Activated effector memory CD4-positive, alpha-beta T cell treated with Interleukin-2 at 50 U/mL for 16 hours (primary cell): ENCODE measurements around the gene GLIPR2.
A peak's percentile ranks its signal among the peaks of the same experiment; 100 is the strongest.
"Not testable (repeated sequence)": the region's sequence is repeated elsewhere in the genome, so short reads cannot be mapped to it uniquely, and the experiment has no call there.

Source experiments
- DNase-seq: peaks from one replicate; pipeline ENCODE4 v3.0.0-alpha.2; 2020

The GLIPR2 gene

DNA sequence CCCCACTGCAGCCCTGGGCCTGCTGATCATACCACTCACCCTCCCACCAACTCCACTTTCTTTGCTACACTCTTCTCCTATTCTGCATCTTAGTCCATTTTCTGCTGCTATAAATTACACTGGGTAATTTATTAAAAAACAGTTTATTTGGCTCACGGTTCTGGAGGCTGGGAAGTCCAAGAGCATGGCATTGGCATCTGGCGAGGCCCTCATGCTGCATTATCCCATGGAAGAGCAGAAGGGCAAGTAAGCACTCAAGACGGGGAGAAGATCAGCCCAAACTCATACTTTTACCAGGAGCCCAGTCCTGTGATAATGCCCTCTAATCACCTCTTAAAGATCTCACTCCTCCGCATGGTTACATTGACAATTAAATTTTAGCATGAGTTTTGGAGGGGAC is 9.4 kb downstream of the GLIPR2 start:
- no peak for DNase-seq

DNA sequence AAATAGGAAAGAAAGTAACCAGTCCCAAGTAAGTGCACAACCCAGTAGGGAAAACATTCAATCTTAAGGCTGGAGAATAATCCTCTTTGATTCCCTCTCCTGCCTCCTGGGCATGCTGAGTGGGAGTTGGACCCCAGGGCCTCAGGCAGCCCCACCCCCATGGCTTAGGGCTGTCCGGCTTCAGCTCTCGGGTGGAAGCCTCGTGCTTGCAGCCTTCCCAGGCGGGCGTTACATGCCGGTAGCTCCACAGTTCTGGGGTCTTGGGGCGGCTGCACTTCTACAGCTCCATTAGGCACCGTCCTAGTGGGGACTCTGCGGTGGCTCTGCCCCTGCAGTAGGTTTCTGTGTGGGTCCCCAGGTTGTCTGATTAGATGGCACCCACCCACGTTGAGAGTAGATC is 10.1 kb downstream of the GLIPR2 start:
- DNase-seq, result no peak

DNA sequence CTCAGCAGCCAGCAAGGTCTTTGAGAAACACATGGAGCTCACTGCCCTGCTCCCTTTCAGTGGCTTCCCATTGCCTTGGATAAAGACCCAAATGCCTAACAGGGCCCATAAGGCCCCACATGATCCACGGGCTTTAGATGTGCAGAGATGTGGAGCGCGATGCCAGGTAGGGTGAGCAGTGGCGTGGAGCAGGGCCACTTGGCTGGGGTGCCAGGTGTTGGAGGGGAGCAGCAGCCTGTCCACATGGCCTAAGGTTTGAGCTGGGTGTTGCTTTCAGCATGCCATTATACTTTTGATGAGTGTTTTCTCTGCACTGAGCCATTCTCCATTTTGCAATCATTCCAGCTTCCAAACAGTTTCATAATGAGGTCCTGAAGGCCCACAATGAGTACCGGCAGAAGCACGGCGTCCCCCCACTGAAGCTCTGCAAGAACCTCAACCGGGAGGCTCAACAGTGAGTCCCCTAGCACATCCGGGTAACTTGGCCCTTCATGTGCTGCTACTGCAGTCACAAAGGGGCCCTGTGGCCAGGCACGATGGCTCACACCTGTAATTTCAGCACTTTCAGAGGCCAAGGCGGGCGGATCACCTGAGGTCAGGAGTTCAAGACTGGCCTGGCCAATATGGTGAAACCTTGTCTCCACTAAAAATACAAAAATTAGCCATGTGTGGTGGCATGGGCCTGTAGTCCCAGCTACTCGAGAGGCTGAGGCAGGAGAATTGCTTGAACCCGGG is 11.1 kb downstream of the GLIPR2 start:
- no peak for DNase-seq

DNA sequence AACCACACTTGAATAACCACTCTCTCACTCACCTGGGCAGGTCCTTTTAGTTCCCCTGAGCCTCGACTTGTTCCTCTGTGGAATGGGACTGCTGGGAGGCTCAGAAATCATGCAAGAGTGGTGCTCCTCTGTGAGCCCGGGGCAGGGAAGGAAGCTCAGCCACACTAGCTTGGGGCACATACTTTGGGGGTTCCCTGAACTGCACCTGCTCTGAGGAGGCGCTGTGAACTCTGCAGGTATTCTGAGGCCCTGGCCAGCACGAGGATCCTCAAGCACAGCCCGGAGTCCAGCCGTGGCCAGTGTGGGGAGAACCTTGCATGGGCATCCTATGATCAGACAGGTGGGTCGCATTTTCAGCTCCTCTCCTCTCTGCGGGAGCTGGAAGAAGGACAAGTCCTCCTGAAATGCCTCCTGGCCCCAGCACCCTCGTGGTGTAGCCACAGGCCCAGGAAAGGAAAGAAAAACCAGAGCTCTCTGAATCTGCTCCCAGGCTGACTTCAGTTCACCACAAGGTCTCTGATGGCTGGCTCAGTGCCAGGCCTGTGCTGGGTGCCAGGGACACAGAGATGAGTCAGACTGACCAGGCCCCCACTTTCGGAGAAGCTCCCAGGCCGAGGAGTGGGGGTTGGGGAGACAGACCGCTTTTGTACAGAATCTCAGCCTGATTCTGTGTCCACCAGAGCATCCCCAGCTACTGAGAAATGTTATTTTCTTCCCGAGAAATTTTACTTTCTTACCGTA is 11.9 kb downstream of the GLIPR2 start:
- peak; percentile 67 for DNase-seq

DNA sequence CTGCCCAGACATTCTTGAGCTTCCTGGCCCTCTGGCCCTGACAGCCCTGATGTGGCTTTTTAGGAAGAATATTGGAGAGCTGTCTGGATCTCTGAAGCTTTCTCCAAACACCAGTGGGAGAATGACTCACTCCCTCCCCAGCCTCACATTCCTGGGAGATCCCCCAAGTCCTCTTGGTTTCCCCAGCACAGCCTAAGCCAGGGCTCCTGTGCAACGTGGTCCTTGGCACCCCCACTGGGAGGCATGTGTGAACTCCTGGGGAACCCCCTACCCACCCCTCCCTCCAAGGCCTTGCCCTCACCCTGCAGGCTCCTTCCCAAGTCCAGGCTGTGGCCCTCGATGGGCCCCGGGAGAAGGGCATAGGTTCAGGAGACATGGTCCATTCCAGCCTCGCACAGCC is 12.7 kb downstream of the GLIPR2 start:
- DNase-seq, result no peak

DNA sequence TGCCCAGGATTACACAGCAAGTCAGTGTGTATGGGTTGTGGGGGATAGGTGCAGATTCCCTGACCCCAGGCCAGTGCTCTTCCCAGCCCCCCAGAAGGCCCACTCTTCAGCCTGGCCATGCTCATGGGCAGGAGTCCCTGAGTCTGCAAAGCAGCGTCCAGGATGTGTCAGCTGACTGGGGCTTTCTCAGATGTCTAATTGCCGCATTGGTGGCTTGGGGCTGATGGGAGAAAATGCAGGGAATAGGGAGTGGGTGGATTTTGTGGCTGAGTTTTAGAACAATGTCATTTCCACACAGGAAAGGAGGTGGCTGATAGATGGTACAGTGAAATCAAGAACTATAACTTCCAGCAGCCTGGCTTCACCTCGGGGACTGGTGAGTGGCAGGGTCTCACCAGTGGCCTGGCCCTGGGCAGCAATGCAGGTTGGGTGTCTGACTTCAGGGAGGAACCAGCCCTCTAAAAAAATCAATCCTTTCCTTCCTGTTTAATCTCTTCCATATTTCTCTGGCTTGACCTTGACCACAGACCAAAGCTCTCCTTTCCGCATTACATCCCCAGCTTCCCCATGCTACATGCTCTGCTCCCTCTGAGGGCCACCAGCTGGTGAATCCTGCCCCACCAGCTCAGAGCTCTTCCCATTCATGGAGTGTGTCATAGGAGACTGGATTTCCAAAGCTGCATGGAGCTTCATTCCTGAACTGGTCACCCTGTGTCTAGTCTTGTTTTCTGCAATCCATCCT is 14.2 kb downstream of the GLIPR2 start:
- no peak for DNase-seq

DNA sequence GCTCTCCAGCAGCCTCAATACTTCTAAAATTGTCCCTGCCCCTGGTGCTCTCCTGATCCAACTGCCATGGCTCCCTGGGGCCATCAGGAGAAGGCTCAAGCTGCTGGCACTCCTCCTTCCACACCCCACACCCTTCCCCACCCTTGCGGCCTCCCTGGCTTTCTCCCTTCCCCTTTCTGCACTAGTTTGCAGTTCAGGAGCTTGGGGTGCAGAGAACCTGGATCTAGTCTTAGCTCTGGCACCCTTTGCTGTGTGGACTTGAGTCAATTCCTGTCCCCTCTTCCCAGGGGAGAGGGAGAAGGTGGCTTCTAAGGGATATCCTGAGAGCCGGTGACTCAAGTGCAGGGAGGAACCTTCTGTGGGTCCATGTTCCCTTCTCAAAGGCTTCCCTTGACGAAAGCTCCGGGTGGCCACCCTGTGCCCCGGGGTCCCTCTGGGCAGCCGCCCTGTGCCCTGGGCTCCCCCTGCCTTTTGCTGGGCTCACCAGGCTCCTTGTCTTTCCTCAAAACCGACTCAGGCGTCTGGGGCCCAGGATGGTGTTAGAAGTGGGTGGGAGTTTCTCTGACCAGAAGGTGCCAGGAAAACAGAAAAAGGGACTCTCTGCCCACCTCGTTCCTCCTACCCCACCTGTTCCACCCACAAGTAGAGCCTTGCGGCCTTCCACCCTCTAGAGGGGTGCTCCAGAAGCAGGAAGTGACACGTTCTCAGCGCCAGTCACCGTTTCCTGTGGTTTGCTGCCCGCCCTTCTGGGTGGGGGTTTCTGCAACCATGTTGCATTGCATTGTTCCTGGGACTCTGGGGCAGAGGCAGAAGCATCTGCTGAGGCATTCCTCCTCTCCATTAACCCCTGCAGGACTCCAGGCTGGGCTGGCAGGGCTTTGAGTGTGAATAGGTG is 15.0 kb downstream of the GLIPR2 start:
- DNase-seq, result peak; percentile 84

DNA sequence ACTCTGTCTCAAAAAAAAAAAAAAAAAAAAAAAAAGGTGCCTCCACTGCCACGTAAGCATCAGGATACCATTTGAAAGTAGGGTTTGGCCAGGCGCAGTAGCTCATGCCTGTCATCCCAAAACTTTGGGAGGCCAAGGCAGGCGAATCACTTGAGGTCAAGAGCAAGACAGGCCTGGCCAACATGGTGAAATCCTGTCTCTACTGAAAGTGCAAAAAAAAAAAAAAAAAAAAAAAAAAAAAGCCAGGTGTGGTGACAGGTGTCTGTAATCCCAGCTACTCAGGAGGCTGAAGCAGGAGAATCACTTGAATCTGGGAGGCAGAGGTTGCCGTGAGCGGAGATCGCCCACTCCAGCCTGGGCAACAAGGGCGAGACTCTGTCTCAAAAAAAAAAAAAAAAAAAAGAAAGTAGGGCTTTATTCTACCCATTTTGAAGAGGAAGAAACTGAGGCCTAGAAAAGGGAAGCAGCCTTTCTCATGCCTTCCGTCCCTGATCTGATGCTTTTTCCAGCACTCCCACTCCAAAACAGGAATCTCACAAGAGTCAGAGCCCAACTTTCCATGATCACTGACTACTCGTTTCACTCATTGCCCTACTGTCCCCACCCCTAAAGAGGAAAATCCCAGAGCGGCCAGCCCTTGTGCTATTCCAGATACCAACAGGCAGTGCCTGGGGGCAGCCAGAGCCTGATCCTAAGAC is 16.4 kb downstream of the GLIPR2 start:
- DNase-seq, result no peak

DNA sequence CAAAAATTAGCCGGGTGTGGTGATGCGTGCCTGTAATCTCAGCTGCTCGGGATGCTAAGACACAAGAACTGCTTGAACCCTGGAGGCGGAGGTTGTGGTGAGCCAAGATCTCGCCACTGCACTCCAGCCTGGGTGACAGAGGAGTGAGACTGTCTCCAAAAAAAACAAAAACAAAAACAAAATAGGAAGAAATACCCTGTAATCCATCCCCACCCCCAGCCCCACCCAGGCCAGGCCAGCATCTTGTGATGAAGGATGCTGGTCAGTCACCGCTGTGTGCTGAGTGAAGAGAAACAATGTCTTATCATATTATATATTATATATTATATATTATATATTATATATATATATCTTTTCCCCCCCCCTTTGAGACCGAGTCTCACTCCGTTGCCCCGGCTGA is 17.2 kb downstream of the GLIPR2 start:
- no peak for DNase-seq

DNA sequence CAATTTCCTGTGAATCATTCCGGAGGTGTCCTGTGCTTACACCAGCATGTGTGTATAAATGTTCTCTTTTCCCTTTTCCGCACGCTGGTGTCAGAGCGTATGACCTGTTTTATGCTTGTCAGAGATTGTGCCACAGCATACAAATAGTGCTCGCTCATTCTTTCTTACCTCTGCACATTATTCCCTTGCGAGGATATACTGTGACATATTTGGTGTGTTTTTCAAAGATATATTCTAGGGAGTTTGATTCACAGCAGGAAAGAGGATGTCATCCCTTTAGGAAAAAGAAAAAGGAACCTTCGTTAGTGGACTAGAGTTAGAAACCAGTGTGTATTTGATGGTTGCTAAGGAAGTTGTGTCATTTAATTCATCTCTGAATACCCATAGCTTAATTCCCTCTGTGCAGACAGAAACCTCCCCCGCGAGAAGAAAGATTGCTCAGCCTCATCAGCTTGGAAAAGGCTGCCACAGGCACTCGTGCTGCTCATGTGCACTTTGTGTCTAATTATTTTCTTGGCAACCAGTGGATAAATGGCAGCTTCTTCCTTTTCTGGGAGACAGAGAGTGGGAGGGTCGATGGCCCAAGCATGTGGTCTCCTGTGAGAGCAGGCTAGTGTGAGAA is 17.9 kb downstream of the GLIPR2 start:
- DNase-seq, result no peak

DNA sequence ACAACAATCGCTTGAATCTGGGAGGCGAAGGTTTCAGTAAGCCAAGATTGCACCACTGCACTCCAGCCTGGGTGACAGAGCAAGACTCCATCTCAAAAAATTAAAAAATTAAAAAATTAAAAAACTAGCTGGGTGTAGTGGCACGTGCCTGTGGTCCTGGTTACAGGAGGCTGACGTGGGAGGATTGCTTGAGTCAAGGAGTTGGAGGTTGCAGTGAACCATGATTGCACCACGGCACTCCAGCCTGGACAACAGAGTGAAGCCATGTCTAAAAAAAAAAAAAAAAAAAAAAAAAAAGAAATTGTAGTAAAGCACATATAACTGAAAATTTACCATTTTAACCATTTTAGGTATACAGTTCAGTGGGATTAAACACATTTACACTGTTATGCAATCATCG is 19.6 kb downstream of the GLIPR2 start:
- no peak for DNase-seq

DNA sequence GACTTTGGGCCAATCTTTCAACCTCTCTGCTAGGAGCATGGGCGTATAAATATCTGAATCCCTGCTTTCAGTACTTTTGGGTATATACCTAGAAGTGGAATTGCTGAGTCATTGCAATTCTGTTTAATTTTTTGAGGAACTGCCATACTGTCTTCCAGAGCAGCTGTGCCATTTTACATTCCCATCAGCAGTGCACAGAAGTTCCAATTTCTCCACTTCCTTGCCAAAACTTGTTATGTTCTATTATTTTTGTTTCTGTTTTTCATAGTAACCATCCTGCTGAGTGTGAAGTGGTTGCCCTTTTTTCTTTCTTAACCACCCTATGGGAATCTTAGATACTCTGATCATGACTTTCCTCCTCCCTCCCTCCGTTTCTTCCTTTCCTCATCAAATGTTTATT is 21.6 kb downstream of the GLIPR2 start:
- no peak for DNase-seq

DNA sequence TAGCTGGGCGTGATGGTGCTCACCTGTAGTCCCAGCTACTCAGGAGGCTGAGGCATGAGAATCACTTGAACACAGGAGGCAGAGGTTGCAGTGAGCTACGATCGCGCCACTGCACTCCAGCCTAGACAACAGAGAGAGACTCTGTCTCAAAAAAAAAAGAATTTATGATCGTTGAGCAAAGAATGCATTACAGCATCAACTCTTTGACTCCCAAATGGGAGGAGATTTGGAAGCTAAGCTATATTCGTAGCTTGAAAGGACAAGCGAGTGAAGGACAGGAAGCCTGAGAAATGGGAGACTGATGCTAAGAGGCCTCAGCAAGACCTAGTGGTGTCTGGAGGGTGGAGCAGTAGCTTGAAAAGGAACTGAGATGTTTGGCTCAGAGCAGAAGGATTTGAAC is 22.4 kb downstream of the GLIPR2 start:
- no peak for DNase-seq

DNA sequence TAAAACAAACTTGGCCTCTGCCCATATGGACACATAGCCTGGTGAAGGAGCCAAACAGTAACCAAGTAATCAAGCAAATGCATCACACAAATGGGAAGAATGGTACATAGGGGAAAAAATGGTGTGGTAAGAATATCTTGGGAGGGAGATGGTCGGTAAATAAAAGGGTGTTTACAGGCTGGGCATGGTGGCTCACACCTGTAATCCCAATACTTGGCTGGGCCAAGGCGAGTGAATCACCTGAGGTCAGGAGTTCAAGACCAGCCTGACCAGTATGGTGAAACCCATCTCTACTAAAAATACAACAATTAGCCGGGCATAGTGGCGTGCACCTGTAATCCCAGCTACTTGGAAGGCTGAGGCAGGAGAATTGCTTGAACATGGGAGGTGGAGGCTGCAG is 23.0 kb downstream of the GLIPR2 start:
- DNase-seq, result not testable (repeated sequence)

DNA sequence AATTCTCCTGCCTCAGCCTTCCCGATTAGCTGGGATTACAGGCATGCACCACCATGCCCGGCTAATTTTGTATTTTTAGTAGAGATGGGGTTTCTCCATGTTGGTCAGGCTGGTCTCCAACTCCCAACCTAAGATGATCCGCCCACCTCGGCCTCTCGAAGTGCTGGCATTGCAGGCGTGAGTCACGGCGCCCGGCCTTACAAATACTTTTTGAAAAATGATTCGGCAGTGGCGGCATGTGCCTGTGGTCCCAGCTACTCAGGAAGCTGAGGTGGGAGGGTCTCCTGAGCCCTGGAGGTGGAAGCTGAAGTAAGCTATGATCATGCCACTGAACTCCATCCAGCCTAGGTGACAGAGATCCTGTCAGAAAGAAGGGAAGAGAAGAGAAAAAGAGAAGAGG is 23.6 kb downstream of the GLIPR2 start:
- not testable (repeated sequence) for DNase-seq

DNA sequence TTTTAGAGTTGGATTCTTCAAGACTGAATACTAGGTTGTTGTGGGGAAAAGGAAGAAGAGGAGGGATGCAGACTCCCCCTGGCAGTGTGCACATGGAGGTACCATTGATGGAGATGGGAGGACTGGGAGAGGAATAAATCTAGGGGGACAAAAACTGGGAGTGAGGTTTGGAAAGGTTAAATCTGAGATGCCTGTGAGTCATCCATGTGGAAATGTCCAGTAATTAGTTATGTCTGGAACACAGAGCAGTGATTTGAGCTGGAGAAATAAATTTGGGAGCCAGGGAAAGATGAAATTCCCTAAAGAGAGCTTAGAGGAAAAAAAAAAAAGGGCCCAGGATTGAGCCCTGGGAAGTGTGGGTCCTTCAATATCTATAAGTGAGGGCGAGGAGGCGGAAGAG is 24.7 kb downstream of the GLIPR2 start:
- no peak for DNase-seq

DNA sequence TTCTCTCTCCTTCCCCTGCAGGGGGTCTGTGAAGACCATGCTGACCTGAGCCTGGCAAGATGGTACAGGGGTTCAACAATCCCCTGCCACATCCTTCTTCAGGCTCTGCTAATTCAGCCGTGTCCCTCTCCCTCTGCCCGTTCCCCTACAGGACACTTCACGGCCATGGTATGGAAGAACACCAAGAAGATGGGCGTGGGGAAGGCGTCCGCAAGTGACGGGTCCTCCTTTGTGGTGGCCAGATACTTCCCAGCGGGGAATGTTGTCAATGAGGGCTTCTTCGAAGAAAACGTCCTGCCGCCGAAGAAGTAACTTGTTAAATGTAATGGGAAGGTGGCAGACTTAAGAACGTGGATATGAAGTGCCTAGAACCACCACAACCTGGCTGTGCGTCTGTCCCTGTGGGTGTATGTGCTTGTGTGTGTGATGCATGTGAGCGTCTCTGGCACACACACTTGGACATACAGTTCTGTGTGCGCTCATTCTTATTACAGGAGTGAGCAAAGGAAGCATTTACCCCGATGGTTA is 25.7 kb downstream of the GLIPR2 start:
- no peak for DNase-seq

DNA sequence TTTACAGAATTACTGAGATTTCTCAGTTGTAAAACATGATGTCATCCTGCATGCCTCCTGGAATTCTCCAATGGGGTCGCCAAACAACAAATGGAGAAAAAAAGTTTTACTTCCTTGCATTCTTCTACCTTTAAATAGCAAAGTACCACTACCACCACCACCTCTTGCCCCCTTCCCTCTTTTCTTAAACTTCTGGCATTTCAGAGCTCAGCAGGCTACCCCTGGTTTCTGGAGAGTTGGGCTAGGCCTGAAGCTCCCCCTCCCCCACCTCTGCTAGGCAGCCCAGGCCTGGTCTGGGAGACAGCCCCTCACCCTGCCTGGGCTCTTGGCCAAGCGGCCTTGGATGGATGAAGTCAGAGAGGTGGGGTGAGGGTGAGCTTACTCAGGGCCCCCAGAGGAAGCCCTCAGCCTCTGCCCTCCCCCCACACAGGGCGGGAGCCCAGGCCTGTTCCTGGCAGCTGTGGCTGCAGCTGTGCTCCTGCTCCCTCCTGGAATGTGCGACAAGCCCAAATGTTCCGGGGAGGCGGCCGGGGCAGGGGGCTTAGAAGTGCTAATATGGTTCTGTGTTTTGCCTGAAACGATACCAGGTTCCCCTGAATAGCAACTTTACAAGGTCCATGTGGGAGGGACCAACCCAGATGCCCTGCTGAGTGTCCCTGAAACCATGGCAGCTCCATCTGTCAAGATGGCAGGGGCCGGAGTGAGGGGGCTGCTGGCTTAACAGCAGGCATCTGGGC is 26.7 kb downstream of the GLIPR2 start:
- no peak for DNase-seq

DNA sequence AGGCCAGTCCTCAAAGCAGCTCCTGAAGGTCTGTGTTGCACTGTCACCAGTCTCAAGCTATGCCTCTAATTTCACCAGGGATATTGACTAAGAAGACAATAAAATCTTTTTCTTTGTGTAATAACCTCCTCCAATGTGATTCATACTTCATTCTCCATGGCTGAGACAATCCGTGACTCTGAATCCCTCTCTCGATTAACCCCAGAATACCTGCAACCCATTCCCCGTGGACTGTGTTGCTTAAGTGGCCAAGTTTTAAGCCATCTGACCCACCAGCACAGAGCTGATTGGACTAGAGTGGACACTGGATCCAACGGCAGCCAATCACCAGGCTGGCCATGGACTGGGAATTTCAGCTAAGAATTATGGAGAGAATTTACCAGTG is 27.2 kb downstream of the GLIPR2 start:
- no peak for DNase-seq

DNA sequence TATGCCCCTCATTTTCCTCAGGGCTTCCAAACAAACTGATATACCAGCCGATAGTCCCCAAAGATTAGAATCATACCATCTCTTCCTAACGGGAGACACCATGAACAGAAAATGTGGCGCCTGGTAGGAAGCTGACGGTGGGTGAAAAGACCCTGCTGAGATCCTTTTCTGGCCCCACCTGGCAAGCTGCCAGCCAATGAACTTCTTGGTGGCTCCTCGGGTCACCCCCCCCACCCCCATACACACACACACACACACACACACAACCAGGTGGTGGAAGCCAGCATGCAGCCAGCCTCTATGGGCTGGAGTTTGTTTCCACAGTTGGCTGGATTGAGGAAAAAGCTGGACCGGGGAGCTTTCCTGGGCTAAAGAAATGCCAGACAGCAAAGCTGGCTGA is 27.8 kb downstream of the GLIPR2 start:
- DNase-seq, result no peak

DNA sequence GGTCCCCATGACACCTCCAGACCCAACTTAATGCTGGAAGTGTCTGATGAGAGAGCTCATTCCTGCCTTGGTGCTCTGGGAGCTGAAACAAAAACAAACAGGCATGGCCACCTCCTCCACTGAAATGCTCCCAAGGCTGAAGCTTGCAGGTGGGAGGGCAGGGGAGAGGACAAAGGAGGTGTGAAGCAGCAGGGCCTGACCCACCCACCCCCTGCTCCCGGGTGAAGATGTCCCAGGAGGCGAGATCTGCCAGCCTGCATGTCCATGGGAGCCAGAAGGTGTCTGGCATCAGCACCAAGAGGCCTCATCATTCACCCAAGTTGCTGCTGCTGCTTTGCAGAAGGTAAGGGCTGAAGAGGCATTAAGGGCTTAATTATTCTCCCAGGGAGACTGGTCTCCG is 28.5 kb downstream of the GLIPR2 start:
- DNase-seq, result no peak
